Hypothalamus (tissue), 51 donors: ENCODE measurements around the gene RNF215.
A peak's percentile ranks its signal among the peaks of the same experiment; 100 is the strongest.

Source experiments
- DNase-seq, 51 donors: peaks; one replicate each; lab custom pipeline; 2025; lab: John Stamatoyannopoulos, UW

RNF215 gene

GRCh38 chr22:30397656-30398635 is 10.7 kb upstream of the RNF215 start:
- peak in 1 of 51 donors; percentile 52 for DNase-seq

- DNase-seq: peak in 49 of 51 donors; percentile 10 to 85 (median 68)
Observed at GRCh38 chr22:30396871-30397655, 9.9 kb upstream of the RNF215 start, which contains the start of gene SEC14L2. SEC14L2 (plus strand) TSS chr22:30397018; CDS start chr22:30397117, 99 bp downstream.

- DNase-seq: no peak
Observed at GRCh38 chr22:30393885-30394284, 6.7 kb upstream of the RNF215 start.

- DNase-seq: no peak
Observed at GRCh38 chr22:30393322-30393680, 6.1 kb upstream of the RNF215 start.

GRCh38 chr22:30392661-30393321 is 5.6 kb upstream of the RNF215 start:
- DNase-seq: peak in 10 of 51 donors; percentile 11 to 45 (median 18)

GRCh38 chr22:30390974-30391691 is 3.9 kb upstream of the RNF215 start:
- peak in 46 of 51 donors; percentile 8 to 79 (median 48) for DNase-seq

GRCh38 chr22:30386608-30386959 is 627 bp downstream of the RNF215 start:
- peak in 1 of 51 donors; percentile 43 for DNase-seq

GRCh38 chr22:30385942-30386341 is 1.3 kb downstream of the RNF215 start:
- no peak for DNase-seq

GRCh38 chr22:30383061-30383460 is 4.2 kb downstream of the RNF215 start:
- no peak for DNase-seq

GRCh38 chr22:30382340-30382739 is 4.9 kb downstream of the RNF215 start:
- DNase-seq: no peak

- DNase-seq: no peak
Observed at GRCh38 chr22:30381264-30381663, 5.9 kb downstream of the RNF215 start.

GRCh38 chr22:30380011-30380410 is 7.2 kb downstream of the RNF215 start:
- no peak for DNase-seq

GRCh38 chr22:30375312-30375849 is 11.8 kb downstream of the RNF215 start:
- no peak for DNase-seq

GRCh38 chr22:30373331-30374325 is 13.6 kb downstream of the RNF215 start:
- DNase-seq: peak in 8 of 51 donors; percentile 7 to 46 (median 20)

GRCh38 chr22:30372915-30373314 is 14.3 kb downstream of the RNF215 start:
- DNase-seq: no peak

- no peak for DNase-seq
Observed at GRCh38 chr22:30371981-30372380, 15.2 kb downstream of the RNF215 start.

GRCh38 chr22:30371321-30371720 is 15.9 kb downstream of the RNF215 start:
- no peak for DNase-seq

GRCh38 chr22:30370641-30371230 is 16.5 kb downstream of the RNF215 start:
- no peak for DNase-seq
